SIG-M5 (cell line): ENCODE results near the gene WRNIP1.

Experiments used
- DNase-seq: peaks from one replicate; lab custom pipeline; 2025; lab: John Stamatoyannopoulos, UW

Gene WRNIP1

GRCh38 chr6:2763345-2763841 is 1.8 kb upstream of the WRNIP1 start:
- DNase-seq = no peak

GRCh38 chr6:2763876-2764540 is 1.2 kb upstream of the WRNIP1 start:
- no peak for DNase-seq

GRCh38 chr6:2764610-2765165 is 505 bp upstream of the WRNIP1 start:
- no peak for DNase-seq

GRCh38 chr6:2765896-2766766 is 938 bp downstream of the WRNIP1 start:
- DNase-seq = no peak

- no peak for DNase-seq
Measured at GRCh38 chr6:2766767-2767656, 1.8 kb downstream of the WRNIP1 start.

- no peak for DNase-seq
Measured at GRCh38 chr6:2767657-2768524, 2.7 kb downstream of the WRNIP1 start.

- DNase-seq = no peak
Measured at GRCh38 chr6:2768696-2769095, 3.5 kb downstream of the WRNIP1 start.

GRCh38 chr6:2770171-2770570 is 5.0 kb downstream of the WRNIP1 start:
- DNase-seq = no peak

- DNase-seq = no peak
Measured at GRCh38 chr6:2771079-2771478, 5.9 kb downstream of the WRNIP1 start.

- no peak for DNase-seq
Measured at GRCh38 chr6:2772840-2773239, 7.6 kb downstream of the WRNIP1 start.

GRCh38 chr6:2773449-2773848 is 8.3 kb downstream of the WRNIP1 start:
- no peak for DNase-seq

- DNase-seq = no peak
Measured at GRCh38 chr6:2775003-2775402, 9.8 kb downstream of the WRNIP1 start.

GRCh38 chr6:2777249-2777648 is 12.1 kb downstream of the WRNIP1 start:
- DNase-seq = no peak

- no peak for DNase-seq
Measured at GRCh38 chr6:2780102-2780737, 15.0 kb downstream of the WRNIP1 start.

- DNase-seq = no peak
Measured at GRCh38 chr6:2781685-2782355, 16.6 kb downstream of the WRNIP1 start.

- no peak for DNase-seq
Measured at GRCh38 chr6:2782356-2782708, 17.1 kb downstream of the WRNIP1 start.

GRCh38 chr6:2782825-2783187 is 17.6 kb downstream of the WRNIP1 start:
- DNase-seq = no peak

GRCh38 chr6:2783188-2783963 is 18.2 kb downstream of the WRNIP1 start:
- DNase-seq = no peak

GRCh38 chr6:2784061-2784460 is 18.9 kb downstream of the WRNIP1 start:
- DNase-seq = no peak
